Neural cell (in vitro differentiated cells): Measurements from ENCODE around the gene SPOCK3.
"Not testable (repeated sequence)": the region's sequence is repeated elsewhere in the genome, so short reads cannot be mapped to it uniquely, and the experiment has no call there.

Experiments used
- MXI1 ChIP-seq: fragments of 450-650 bp; conservative IDR thresholded peaks from 2 replicates; pipeline ENCODE4 v1.6.1; 2014; ENCODE audit warnings: antibody characterized with exemption, mild to moderate bottlenecking; ENCODE audit not compliant: poor library complexity, severe bottlenecking
- RAD21 ChIP-seq: fragments of 450-650 bp; conservative IDR thresholded peaks from 2 replicates; pipeline ENCODE4 v1.6.1; 2014; ENCODE audit warnings: antibody characterized with exemption, mild to moderate bottlenecking, moderate library complexity
- TF ChIP-seq, protein P1 (sequence below): fragments of 450-650 bp; IDR thresholded peaks from 2 replicates; pipeline ENCODE4 v1.5.1; 2014; ENCODE audit warnings: antibody characterized with exemption, mild to moderate bottlenecking, moderate library complexity; ENCODE audit not compliant: poor library complexity, severe bottlenecking

- TF ChIP-seq RAD21, MXI1: not testable (repeated sequence)
- TF ChIP-seq, protein P1, sequence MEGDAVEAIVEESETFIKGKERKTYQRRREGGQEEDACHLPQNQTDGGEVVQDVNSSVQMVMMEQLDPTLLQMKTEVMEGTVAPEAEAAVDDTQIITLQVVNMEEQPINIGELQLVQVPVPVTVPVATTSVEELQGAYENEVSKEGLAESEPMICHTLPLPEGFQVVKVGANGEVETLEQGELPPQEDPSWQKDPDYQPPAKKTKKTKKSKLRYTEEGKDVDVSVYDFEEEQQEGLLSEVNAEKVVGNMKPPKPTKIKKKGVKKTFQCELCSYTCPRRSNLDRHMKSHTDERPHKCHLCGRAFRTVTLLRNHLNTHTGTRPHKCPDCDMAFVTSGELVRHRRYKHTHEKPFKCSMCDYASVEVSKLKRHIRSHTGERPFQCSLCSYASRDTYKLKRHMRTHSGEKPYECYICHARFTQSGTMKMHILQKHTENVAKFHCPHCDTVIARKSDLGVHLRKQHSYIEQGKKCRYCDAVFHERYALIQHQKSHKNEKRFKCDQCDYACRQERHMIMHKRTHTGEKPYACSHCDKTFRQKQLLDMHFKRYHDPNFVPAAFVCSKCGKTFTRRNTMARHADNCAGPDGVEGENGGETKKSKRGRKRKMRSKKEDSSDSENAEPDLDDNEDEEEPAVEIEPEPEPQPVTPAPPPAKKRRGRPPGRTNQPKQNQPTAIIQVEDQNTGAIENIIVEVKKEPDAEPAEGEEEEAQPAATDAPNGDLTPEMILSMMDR: not testable (repeated sequence)
Observed at GRCh38 chr4:166968219-166968618, 266.1 kb downstream of the SPOCK3 start.
